GM12864 (cell line): Measurements from ENCODE around the gene PCSK6.

Source experiments
- DNase-seq: peaks from one replicate; pipeline ENCODE4 v3.0.0-alpha.2; 2011; ENCODE audit warnings: low read depth
- H3K4me3 ChIP-seq: 2 replicates; pipeline ENCODE4 v1.5.1; 2011; ENCODE audit warnings: mild to moderate bottlenecking, low read depth, low read length, control low read depth
- CTCF ChIP-seq: IDR thresholded peaks from 2 replicates; pipeline ENCODE4 v1.5.1; 2011; ENCODE audit warnings: low read depth, mild to moderate bottlenecking, moderate library complexity, low read length, control low read depth, inconsistent platforms; ENCODE audit errors: missing control alignments

The PCSK6 gene

GRCh38 chr15:101448336-101448735 lies 41.2 kb downstream of the PCSK6 start:
- no peak for DNase-seq
- H3K4me3 ChIP-seq = no peak overlapping the region
- no peak for TF ChIP-seq CTCF

- no peak for TF ChIP-seq CTCF
- H3K4me3 ChIP-seq = no peak overlapping the region
- DNase-seq = no peak
These were observed 41.9 kb downstream of the PCSK6 start for GRCh38 chr15:101447561-101448071.

GRCh38 chr15:101447168-101447533 lies 42.4 kb downstream of the PCSK6 start:
- H3K4me3 ChIP-seq = no peak overlapping the region
- no peak for DNase-seq
- TF ChIP-seq CTCF = no peak

GRCh38 chr15:101446518-101447167 lies 42.9 kb downstream of the PCSK6 start:
- no peak for DNase-seq
- TF ChIP-seq CTCF = no peak
- no peak overlapping the region for H3K4me3 ChIP-seq

GRCh38 chr15:101445562-101446517 lies 43.7 kb downstream of the PCSK6 start:
- H3K4me3 ChIP-seq = no peak overlapping the region
- no peak for TF ChIP-seq CTCF
- DNase-seq = no peak

- H3K4me3 ChIP-seq = no peak overlapping the region
- DNase-seq = no peak
- TF ChIP-seq CTCF = no peak
These were observed 44.5 kb downstream of the PCSK6 start for GRCh38 chr15:101444807-101445508.
